Measurements from ENCODE around the gene RCN1. TPM values are rescaled to one million over a fixed set of nuclear protein-coding genes. Genes with fewer than 3 reads are reported as not detected.
"Not testable (repeated sequence)": the region's sequence is repeated elsewhere in the genome, so short reads cannot be mapped to it uniquely, and the experiment has no call there.

Gene RCN1
- total RNA-seq, 1 donor from 2014 or later: 545 TPM

- H3K27ac ChIP-seq (ENCODE audit: low read depth, low read length): peak overlapping the region; percentile 47
- H2AFZ ChIP-seq (ENCODE audit: low read depth, low read length): no peak overlapping the region
- no peak overlapping the region for H3K4me3 Mint-ChIP-seq (ENCODE audit: unreplicated experiment)
- TF ChIP-seq CTCF (IDR thresholded peaks at IDR 0.05; ENCODE audit: insufficient read depth, low read depth, low read length) (no peak), EZH2 (IDR thresholded peaks at IDR 0.05; ENCODE audit: insufficient read depth, low read length) (no peak)
- peaks cover 7% of the 10 kb centered on the region for H3K27me3 Mint-ChIP-seq (ENCODE audit: low read depth, unreplicated experiment)
- H3K36me3 ChIP-seq (ENCODE audit: insufficient read depth, low read length): no peaks in the 10 kb centered on the region
- H3K4me2 ChIP-seq (ENCODE audit: low read length): peak overlapping the region; percentile 27
- H3K9me3 ChIP-seq (ENCODE audit: insufficient read depth, low read depth, low read length): no peaks in the 10 kb centered on the region
- H3K4me1 ChIP-seq (ENCODE audit: insufficient read depth, low read length): peaks cover 7% of the 10 kb centered on the region
- no peaks in the 10 kb centered on the region for H3K79me2 ChIP-seq (ENCODE audit: insufficient read depth, low read length)
- no peaks in the 10 kb centered on the region for H3K36me3 Mint-ChIP-seq (ENCODE audit: low read depth, unreplicated experiment)
- no peak overlapping the region for H3K27ac Mint-ChIP-seq (ENCODE audit: unreplicated experiment)
- H3K9me3 Mint-ChIP-seq (ENCODE audit: unreplicated experiment): peaks cover 2% of the 10 kb centered on the region
- peaks cover 4% of the 10 kb centered on the region for H3K27me3 ChIP-seq (ENCODE audit: insufficient read depth, low read length)
- H3K4me3 ChIP-seq (ENCODE audit: insufficient read depth, low read depth, low read length): no peak overlapping the region
- DNase-seq (ENCODE audit: low read depth) (peak; percentile 72), FAIRE-seq (no peak)
- no peaks in the 10 kb centered on the region for H4K20me1 ChIP-seq (ENCODE audit: insufficient read depth, low read length)
- no peak overlapping the region for H3K9ac ChIP-seq (ENCODE audit: low read length)
- peaks cover 9% of the 10 kb centered on the region for H3K4me1 Mint-ChIP-seq (ENCODE audit: low read depth, unreplicated experiment)
These were observed 27.4 kb downstream of the RCN1 start for GRCh38 chr11:32118025-32118974.

DNA sequence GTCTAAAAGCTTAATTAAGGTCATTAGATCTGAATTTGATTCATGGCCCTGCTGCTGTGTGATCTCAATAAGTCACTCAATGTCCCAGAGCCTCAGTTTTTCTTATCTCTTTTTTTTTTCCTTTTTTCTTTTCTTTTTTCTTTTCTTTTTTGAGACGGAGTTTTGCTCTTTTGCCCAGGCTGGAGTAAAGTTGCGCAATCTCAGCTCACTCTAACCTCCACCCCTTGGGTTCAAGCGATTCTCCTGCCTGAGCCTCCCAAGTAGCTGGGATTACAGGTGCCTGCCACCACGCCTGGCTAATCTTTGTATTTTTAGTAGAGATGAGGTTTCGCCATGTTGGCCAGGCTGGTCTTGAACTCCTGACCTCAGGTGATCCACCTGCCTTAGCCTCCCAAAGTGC is 28.3 kb downstream of the RCN1 start:
- Histone ChIP-seq H3K4me2 (ENCODE audit: low read length) (peak overlapping the region; percentile 6), H3K27ac (ENCODE audit: low read depth, low read length) (peak overlapping the region; percentile 47)
- not testable (repeated sequence) for H3K36me3 Mint-ChIP-seq (ENCODE audit: low read depth, unreplicated experiment); H3K4me1 Mint-ChIP-seq (ENCODE audit: low read depth, unreplicated experiment); H3K27ac Mint-ChIP-seq (ENCODE audit: unreplicated experiment); FAIRE-seq; H3K9ac ChIP-seq (ENCODE audit: low read length); H3K9me3 Mint-ChIP-seq (ENCODE audit: unreplicated experiment); DNase-seq (ENCODE audit: low read depth); H3K9me3 ChIP-seq (ENCODE audit: insufficient read depth, low read depth, low read length); H3K27me3 ChIP-seq (ENCODE audit: insufficient read depth, low read length); H3K4me3 Mint-ChIP-seq (ENCODE audit: unreplicated experiment); H3K27me3 Mint-ChIP-seq (ENCODE audit: low read depth, unreplicated experiment); H4K20me1 ChIP-seq (ENCODE audit: insufficient read depth, low read length); H3K4me1 ChIP-seq (ENCODE audit: insufficient read depth, low read length); H3K4me3 ChIP-seq (ENCODE audit: insufficient read depth, low read depth, low read length); H3K79me2 ChIP-seq (ENCODE audit: insufficient read depth, low read length); H2AFZ ChIP-seq (ENCODE audit: low read depth, low read length); H3K36me3 ChIP-seq (ENCODE audit: insufficient read depth, low read length)

- Mint-ChIP-seq H3K9me3 (ENCODE audit: unreplicated experiment) (peaks cover 4% of the 10 kb centered on the region), H3K4me1 (ENCODE audit: low read depth, unreplicated experiment) (peaks cover 9% of the 10 kb centered on the region), H3K36me3 (ENCODE audit: low read depth, unreplicated experiment) (no peaks in the 10 kb centered on the region), H3K27ac (ENCODE audit: unreplicated experiment) (no peak overlapping the region), H3K4me3 (ENCODE audit: unreplicated experiment) (no peak overlapping the region), H3K27me3 (ENCODE audit: low read depth, unreplicated experiment) (peaks cover 10% of the 10 kb centered on the region)
- Histone ChIP-seq H2AFZ (ENCODE audit: low read depth, low read length) (no peak overlapping the region), H3K9me3 (ENCODE audit: insufficient read depth, low read depth, low read length) (no peaks in the 10 kb centered on the region), H3K4me1 (ENCODE audit: insufficient read depth, low read length) (peaks cover 7% of the 10 kb centered on the region), H3K9ac (ENCODE audit: low read length) (no peak overlapping the region), H3K27ac (ENCODE audit: low read depth, low read length) (no peak overlapping the region), H3K27me3 (ENCODE audit: insufficient read depth, low read length) (no peaks in the 10 kb centered on the region), H4K20me1 (ENCODE audit: insufficient read depth, low read length) (no peaks in the 10 kb centered on the region), H3K36me3 (ENCODE audit: insufficient read depth, low read length) (no peaks in the 10 kb centered on the region), H3K79me2 (ENCODE audit: insufficient read depth, low read length) (no peaks in the 10 kb centered on the region), H3K4me2 (ENCODE audit: low read length) (no peak overlapping the region), H3K4me3 (ENCODE audit: insufficient read depth, low read depth, low read length) (no peak overlapping the region)
- FAIRE-seq (no peak), DNase-seq (ENCODE audit: low read depth) (no peak)
- no peak for TF ChIP-seq EZH2 (IDR thresholded peaks at IDR 0.05; ENCODE audit: insufficient read depth, low read length)
- no peak for TF ChIP-seq CTCF (IDR thresholded peaks at IDR 0.05; ENCODE audit: insufficient read depth, low read depth, low read length)
These were observed 30.1 kb downstream of the RCN1 start for GRCh38 chr11:32121012-32121411.

Data from astrocyte (in vitro differentiated cells and primary cell).